GM19240 (cell line): ENCODE results near the gene RLN3.

ENCODE experiments used
- DNase-seq: peaks from one replicate; pipeline ENCODE4 v3.0.0; 2011; ENCODE audit warnings: low spot score; ENCODE audit not compliant: insufficient read length

The RLN3 gene, protein sequence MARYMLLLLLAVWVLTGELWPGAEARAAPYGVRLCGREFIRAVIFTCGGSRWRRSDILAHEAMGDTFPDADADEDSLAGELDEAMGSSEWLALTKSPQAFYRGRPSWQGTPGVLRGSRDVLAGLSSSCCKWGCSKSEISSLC

DNA sequence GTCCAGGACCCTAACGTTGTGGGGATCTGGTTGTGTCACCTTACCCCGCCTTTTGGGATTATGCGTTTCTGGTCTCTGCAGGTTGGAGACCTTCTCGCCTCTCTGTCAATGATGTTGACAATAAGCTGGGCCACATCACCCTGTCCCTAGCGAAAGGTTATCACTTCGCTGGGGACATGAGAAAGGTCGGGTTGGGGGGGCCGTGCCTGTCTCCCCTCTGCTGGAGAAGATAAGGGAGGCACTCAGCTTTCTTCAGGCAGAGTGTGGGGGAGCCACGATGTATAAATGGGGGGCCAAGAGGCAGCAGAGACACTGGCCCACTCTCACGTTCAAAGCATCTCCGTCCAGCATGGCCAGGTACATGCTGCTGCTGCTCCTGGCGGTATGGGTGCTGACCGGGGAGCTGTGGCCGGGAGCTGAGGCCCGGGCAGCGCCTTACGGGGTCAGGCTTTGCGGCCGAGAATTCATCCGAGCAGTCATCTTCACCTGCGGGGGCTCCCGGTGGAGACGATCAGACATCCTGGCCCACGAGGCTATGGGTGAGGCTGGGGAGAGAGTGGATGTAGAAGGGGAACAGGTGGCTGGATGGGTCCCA, at the start of gene RLN3:
Gene RLN3 (plus strand): TSS at position 293 of the 595 bp plus-strand sequence. CDS start 57 bp downstream, at position 350.
- no peak for DNase-seq

DNA sequence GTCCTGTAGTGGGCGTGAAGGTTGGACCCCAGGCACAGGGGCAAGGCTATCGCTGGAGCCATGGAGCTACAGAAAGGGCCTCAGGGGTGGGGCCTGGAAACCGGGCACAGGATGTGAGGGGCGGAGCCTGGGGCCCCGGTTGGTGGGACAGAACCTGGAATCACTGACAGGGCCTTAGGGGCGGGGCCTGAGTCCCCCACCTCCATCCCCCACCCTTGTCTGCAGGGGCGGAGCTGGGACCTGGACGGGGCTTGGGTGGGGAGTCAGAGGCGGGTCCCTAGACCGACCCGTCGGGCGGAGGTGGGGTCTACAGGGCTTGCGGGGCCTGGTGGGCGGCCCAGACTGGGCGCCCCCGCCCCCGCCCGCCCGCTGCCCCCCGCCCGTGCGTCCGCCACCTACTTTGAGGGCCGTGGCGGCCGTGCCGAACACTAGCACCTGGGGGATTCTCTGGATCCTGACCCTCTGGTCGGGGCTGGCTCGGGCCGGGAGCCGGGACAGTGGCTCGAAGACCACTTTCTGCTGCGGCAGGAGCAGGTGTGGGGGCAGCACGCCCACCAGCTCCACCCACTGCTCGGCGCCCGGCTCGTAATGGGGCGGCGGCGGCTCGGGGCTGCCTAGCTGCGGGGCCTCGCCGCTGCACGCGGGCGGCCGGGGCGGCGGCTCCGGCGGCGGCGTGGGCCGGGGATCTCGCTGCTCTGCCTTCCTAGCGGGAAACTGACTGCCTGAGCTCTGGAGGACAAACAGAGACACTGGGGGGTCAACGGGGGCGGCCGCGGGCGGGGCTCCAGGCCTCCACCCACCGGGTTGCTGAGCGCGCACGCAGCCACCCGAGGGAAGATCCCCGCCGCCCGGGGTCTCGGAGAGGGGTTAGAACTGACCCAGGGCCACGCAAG, 49.4 kb upstream of the RLN3 start:
- DNase-seq: no peak

DNA sequence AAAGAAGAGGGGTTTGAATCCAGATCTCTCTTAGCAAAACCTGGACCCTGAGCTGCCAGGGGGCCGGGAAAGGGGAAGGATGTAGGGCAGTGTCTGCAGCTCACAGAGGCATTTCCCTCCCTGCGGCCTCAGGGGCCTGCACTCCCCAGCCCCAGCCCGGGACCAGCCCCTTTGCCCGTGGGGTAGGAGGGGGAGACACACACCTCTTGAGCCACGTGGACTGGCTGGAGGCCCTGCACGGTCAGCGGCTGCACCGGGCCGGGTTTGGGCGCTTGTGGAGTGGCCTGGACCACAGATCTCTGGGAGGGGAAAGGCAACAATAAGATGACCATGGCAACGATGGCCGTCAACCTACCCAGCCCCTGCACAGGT, 48.7 kb upstream of the RLN3 start:
- no peak for DNase-seq

DNA sequence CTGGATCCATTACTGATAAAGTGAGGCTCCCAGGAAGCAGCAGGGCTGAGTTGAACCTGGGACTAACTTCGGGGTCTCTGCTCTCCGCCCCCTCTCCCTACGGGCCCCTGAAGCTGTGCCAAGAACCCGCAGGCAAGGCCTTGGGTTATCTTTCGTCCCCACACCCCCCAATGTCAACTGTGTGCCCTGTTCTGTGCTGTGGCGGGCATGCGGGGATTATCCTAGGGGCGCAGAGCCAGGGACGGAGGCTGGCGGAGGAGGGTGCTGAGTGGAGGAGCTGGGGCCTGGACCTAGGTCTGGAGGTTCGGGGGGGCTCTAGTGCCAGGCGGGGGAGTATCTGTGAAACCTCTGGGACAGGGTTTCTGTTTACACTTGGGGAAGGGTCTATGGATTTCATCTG, 48.3 kb upstream of the RLN3 start:
- no peak for DNase-seq

DNA sequence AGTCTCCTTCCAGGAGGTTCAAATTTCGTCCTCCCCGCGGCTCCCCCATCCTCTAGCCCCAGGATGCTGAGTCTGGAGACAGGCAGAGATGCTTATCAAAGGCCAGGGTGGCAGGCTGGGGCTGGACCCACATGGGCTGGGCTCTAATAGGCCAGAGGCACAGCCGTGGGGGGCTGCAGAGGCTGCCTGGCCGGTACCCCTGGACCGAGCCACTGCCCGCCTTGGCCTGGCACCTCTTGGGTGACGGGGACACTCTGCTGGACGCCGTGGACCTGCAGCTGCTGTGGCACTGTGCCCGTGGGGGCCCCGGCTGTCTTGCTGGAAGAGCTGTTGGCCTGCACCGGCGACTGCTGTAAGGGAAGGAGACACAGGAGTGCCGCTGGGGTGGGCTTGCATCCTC, 47.6 kb upstream of the RLN3 start:
- DNase-seq: no peak

DNA sequence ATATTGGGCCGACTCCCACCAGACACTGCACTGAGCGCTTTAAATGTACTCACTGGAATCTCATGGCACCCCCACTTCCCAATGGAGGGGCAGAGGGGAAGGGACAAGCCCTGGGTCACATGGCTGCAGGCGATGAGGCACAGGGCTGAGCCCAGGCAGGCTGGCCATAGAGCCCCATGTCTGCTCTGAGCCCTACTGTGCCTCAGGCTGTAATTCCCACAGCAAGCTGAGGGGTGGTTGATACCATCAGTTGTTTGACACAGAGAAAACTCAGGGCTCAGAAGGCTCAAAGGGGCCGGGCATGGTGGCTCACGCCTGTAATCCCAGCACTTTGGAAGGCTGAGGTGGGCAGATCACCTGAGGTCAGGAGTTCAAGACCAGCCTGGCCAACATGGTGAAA, 46.9 kb upstream of the RLN3 start:
- no peak for DNase-seq

DNA sequence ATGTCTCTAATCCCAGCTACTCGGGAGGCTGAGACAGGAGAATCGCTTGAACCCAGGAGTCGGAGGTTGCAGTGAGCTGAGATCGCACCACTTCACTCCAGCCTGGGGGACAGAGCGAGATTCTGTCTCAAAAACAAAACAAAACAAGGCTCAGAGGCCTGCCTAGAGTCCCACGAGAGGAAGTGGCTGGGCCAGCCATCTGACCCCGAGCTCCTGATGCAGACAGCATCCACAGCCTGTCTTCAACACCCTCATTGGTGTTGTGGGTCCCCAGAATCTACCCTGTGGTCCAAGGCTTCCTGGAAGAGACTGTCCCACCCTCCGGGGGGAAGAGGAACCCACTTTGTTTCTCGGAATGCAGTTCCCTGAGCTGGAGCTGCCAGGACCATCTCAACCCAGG, 46.5 kb upstream of the RLN3 start:
- DNase-seq: no peak

DNA sequence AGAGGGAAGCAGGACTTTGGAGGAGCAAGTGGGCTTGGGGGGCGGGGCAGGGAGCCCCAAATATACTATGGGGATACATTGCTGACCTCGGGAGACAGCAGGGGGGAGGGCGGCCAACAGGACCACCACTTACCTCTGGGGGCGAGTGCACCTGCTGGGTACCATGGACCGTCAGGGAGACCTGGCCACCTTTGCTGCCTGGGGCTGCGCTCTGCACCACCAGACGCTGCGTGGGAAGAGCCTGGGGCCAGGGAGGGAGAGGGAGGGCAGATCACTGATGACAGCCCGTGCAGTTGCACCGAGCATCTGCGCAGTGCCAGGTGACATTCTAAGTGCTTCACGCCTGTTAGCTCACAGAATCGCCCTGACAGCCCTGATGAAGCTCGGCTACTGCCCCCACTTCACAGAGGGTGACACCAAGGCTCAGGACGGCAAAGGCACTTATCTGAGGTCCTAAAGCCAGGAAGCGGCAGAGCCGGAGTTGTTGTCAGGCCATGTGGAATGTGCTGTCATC, 45.9 kb upstream of the RLN3 start:
- DNase-seq: no peak

DNA sequence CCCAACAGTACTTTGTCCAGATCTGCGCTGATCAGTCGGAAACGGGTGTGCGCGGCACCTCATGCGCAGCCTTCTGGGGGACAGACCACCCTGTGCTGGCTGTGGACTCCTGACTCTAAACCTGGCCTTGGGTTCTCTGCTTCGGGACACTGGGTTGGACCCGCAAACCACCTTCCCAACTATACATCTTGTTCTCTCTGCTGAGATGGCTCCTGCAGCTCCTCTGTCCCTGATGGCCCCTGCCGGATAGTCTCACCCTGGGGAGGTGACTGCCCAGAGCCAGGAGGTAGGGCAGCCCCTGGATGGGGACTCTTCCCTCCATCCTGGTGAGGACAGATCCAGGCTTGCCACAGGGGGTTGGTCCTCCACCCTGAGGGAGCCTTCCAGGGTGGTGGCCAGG, 45.2 kb upstream of the RLN3 start:
- DNase-seq: no peak

DNA sequence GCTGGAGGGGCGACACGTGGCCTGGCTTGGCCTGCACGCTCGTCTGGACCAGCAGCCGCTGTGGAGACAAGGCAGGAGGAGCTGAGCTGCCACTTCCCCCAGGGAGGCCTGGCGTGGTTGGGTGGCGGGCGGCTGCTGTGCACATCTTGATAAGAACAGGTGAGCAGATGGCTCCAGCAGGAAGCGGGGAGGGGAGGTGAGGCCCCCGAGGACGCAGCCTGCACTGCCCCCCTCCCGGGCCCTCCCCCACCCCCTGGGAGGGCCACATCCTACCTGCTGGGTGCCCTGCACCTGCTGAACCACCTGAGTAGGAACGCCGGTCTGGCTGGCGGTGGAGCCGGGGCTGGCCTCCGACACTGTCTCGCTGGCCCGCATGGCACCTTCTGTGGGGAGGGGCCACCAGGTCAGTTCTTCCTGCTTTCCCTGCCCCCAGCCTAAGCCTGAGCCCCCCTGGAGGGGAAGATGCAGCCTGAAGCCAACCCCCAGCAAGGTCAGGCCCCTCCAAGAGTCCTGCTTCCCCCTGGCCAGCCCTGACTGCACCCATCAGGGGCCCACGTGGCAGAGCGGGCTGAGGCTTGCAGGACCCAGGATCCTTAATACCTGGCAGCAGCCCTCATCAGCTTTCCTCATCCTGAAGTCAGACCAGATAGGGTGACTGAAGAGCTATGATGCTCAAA, 44.6 kb upstream of the RLN3 start:
- DNase-seq: no peak

DNA sequence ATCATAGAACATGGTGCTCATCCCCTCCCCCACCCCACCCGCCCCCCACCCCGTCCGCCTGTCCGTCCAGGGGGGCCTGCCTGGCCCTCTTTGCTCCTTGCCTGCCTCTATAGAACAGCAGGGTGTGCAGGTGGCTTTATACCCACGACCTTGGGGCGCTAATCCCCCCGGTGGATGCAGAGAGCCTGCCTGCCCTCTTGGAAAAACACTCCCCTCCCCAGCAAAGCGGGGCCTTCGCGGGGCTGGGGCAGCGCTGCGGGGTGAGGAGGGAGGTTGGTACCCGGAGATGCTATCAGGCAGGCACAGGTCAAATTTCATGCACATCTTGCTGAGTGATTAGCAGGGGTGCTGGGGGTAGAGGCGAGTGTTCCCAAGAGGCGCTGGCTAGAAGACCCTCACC, 43.8 kb upstream of the RLN3 start:
- no peak for DNase-seq

DNA sequence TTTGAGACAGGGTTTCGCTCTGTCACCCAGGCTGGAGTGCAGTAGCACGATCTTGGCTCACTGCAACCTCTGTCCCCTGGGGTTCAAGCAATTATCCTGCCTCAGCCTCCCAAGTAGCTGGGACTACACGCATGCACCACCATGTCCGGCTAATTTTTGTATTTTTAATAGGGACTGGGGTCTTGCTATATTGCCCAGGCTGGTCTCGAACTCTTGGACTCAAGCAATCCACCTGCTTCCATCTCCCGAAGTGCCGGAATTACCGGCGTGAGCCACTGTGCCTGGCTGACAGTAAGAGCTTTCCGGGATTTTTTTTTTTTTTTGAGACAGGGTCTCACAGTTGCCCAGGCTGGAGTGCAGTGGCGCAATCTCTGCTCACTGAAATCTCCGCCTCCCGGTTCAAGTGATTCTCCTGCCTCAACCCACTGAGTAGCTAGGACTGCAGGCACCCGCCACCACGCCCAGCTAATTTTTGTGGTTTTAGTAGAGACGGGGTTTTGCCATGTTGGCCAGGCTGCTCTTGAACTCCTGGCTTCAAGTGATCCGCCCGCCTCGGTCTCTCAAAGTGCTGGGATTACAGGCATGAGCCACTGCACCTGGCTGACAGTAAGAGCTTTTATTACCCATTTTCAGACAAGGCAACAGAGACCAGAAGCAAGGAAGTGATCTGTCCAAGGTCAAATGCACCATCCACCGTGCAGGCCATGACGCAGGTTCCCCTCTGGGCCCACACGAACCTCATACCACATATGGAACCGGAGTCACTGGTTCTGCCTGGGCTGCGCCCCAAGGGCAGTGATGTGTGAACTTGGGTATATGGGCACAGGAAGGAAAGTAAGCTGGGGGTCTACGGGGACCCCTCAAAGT, 42.8 kb upstream of the RLN3 start:
- DNase-seq: no peak

DNA sequence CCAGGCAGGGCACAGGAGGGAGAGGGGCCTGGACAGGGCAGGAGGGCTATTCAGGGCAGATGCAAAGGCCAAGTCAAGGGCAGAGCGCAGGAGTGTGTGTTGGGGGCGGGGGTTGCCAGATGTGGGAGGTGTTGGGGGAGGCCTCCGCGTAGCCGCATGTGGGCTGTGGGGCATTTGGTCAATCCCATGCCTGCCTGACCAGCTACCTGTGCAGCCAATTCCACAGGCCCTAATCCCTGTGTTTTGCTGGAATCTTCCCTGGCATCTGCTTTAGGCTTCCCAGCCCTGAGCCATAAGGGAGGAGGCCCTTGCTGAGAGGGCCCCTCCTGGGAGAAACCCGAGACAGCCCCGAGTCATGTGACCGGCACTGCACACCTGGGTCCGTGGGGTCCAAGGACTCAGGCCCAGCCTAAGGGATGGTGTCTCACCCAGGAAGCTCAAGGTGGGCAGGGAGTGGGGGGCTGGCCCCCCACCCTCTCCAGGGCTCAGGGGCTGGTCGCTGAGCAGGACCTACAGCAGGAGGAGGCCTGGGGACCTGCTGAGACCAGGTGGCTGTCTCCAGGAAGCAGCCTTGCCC, 42.1 kb upstream of the RLN3 start:
- DNase-seq: no peak

DNA sequence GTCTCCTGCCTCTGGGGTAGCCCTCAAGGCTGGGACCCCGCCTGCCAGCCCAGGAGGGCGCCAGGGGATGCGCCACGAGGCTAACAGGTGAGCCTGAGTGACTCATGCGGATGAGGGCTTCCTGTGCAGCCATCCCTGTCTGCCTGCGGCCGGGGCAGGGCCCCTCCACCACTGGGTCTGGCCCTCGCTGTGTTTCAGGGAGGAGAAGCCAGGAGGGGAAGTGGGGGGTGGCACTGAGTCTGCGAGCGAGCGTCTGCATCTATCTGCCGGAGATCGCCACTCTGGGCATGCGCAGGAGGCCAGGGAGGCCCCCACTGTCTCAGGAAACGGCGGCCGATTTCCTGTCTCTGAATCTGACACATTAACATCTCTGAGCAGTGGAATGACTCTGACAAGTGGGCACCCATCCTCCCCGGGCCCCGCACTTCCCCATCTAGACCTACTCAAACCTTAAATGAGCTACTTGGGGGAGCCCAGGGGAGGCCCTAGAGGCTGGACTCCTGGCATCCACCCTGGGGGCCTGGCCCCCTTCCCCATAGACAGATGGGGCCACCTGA, 41.5 kb upstream of the RLN3 start:
- peak; percentile 100 for DNase-seq

DNA sequence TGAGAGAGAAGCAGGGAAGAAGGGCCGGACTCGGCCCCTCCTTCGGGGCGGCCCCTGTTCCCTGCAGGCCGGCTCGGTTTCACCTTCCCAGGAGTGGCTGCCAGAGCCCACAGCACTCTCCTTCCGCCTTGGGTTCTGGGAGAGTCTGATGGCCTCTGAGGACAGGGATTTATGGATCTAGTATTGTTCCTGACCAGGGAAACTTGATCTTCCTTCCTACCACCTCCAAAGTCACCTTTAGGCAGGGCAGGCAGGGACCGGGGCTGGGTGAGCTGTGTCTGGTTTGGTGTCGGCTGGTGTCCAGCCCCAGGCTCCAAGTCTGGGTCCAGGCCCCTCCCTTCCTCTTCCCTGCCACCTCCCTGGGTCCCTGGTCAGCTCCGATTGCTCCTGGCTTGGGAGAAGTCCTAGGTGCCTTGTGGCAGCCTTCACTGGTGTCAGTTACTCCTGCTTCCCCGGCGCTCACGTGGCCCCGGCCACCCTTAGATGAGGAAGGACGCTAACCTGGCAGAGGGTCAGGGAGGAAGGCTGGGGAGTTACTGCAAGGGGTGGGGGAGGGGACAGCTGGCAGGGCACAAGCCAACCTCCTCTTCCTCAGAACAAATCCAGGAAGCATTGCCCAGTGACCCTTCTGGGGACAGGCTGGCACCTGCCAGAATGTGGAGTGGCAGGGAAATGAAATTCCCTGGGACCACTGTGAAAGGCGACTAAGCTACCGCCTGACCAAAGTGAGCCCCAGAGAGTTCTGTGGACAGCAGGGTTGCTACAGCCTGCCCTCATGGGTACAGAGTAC, 40.7 kb upstream of the RLN3 start:
- no peak for DNase-seq

DNA sequence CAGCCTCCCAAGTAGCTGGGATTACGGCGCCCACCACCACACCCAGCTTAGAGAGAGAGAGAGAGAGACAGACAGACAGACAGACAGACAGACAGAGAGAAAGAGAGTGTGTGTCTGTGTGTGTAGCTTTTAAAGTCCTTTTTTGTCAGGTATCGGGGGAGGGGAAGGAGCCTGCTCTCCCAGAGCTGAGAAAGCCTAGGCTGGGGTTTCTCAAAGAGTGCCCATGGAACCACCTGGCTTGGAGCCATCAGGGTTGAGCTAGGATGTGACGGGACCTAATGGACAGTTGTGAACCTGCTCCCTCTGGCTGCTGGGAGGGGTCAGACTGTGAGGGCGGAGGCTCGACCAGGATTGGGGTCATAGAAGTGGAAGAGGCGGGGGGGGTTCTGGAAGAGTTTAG, 38.5 kb upstream of the RLN3 start:
- no peak for DNase-seq

DNA sequence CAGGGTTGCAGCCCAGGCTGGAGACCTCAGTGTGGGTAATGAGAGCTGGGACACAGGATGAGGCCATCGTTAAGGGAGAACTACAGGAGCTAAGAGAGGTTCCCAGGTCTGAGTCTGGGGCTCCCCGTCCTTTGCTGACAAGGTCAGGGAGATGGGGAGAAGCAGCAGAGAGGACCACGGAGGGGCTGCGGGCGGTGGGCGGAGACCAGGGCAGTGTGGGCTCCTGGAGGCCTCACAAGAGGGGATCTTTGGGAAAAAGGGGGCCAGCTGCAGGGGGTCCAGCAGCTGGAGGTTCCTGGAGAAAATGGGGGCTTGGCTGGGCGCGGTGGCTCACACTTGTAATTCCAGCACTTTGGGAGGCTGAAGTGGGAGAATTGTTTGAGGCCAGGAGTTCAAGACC, 37.9 kb upstream of the RLN3 start:
- no peak for DNase-seq

DNA sequence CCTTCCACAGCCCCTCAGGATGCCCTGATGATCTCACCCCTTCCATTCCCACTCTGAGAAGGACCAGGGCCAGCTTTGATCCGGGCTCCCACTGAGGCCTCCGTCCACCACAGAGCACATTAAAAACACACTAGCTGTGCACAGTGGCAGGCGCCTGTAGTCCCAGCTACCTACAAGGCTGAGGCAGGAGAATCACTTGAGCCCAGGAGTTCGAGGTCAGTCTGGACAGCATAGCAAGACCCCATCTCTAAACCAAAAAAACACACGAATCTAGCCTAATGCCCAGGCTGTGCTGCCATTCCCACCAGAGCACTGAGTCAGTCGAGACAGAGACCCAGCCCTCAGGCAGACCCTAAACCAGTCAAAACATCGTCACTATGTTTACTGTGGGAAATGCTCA, 35.9 kb upstream of the RLN3 start:
- DNase-seq: peak; percentile 1

DNA sequence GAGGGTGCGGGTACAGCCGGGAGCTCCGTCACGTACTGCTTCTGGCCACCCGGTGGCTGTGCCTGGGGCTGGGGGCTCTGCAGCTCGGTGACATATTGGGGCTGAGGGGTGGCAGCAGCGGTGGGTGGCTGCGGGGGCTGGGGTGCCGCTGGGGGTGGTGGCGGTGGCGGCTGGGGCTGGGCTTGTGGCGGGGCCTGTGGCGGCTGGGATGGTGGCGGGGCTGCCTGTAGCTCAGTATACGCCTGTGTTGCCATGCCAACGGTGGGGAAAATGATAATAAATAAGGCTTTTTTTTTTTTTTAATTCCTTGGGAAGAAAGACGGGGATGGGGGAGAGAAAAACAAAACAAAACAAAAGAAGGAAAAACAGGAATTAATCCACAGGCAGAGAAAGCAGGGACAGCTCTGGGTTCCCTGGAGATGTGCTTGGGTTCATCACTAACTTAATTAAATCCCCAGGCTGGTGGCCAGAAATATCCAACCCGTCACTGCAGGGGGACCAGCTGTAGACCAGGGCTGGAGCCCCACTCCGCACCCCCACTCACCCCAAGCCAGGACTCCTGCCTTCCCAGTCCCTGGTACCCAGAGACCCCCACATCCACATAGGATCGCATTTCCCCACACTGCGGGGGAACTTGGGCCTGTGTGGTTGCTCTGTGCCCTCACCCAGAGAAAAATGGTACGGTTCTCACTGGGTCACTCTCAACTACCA, 34.2 kb upstream of the RLN3 start:
- no peak for DNase-seq
